ENCODE results near the gene STMN1. TPM values are rescaled to one million over a fixed set of nuclear protein-coding genes. Genes with fewer than 3 reads are reported as not detected.

STMN1 gene
- total and polyA plus RNA-seq, 2 experiments from 2014 or later, result 227 to 1,890 TPM

- H4K20me1 ChIP-seq (replicated peaks; ENCODE audit: insufficient read depth), result no peaks in the 10 kb centered on the region
- DNase-seq (ENCODE audit: low spot score) (no peak), ATAC-seq (peak; percentile 68)
Measured at GRCh38 chr1:25933479-25934365, 27.5 kb upstream of the STMN1 start.

More at GRCh38 chr1:25933479-25934365, 27.5 kb upstream of the STMN1 start:
- Histone ChIP-seq H3K4me3 (no peak overlapping the region), H3K79me2 (replicated peaks; ENCODE audit: insufficient read depth) (no peaks in the 10 kb centered on the region), H3K4me2 (no peak overlapping the region), H3K27me3 (ENCODE audit: insufficient read depth) (no peaks in the 10 kb centered on the region), H2AFZ (peak overlapping the region; percentile 83), H3K27ac (ENCODE audit: low read depth) (no peak overlapping the region), H3K4me1 (ENCODE audit: insufficient read depth) (no peaks in the 10 kb centered on the region), H3K9me2 (ENCODE audit: insufficient read depth) (no peaks in the 10 kb centered on the region), H3F3A (replicated peaks; ENCODE audit: low read depth) (no peaks in the 10 kb centered on the region), H3K36me3 (ENCODE audit: insufficient read depth) (no peaks in the 10 kb centered on the region)
- Mint-ChIP-seq H3K27me3 (ENCODE audit: insufficient read depth, low read depth, poor library complexity) (no peaks in the 10 kb centered on the region), H3K27ac (no peak overlapping the region), H3K36me3 (ENCODE audit: low read depth) (no peaks in the 10 kb centered on the region), H3K4me1 (peaks cover 11% of the 10 kb centered on the region; the same call in 1 of the 3 replicates), H3K4me3 (no peak overlapping the region), H3K9me3 (no peaks in the 10 kb centered on the region)
- TF ChIP-seq EZH2 (IDR thresholded peaks at IDR 0.05; ENCODE audit: low read depth, unreplicated experiment) (no peak), ZNF331 (CRISPR knock-in tag; IDR thresholded peaks at IDR 0.05; ENCODE audit: low read depth) (no peak), STAT1 (IDR thresholded peaks at IDR 0.05; ENCODE audit: unreplicated experiment) (no peak), ETS1 (IDR thresholded peaks at IDR 0.05) (no peak), ZNF462 (CRISPR knock-in tag; IDR thresholded peaks at IDR 0.05) (no peak)

Data from GM23338 (cell line).